HL-60/S4 treated with phorbol 12-myristate 13-acetate at 8.2 ng/mL for 4 days and 3 days (cell line): ENCODE results near the gene DLX4.

Source experiments
- in situ Hi-C: fragments of 300-500 bp; cut with MboI; formaldehyde crosslinking; loops from 2 replicates; pipeline ENCODE4 v1.15.0; 2022; ENCODE audit warnings: low sequenced_read_pairs

Gene DLX4

GRCh38 chr17:49997773-49998703, 29.0 kb downstream of the DLX4 start:
- in situ Hi-C loops: no loop called here

- in situ Hi-C loops: no loop called here
Measured at GRCh38 chr17:49998836-49999511, 30.0 kb downstream of the DLX4 start.

- in situ Hi-C loops: no loop called here
Measured at GRCh38 chr17:50003911-50004310, 34.9 kb downstream of the DLX4 start.

GRCh38 chr17:50009282-50009681, 40.3 kb downstream of the DLX4 start:
- in situ Hi-C loops: no loop called here

GRCh38 chr17:50013079-50013478, 44.1 kb downstream of the DLX4 start:
- in situ Hi-C loops: loop anchor here (10.0 kb wide), 1 partner anchor 438 kb away; the partner anchor contains the start of gene NXPH3

GRCh38 chr17:50014471-50015088, 45.6 kb downstream of the DLX4 start:
- in situ Hi-C loops: loop anchor here (10.0 kb wide), 1 partner anchor 440 kb away; the partner anchor contains the start of gene NXPH3

- in situ Hi-C loops: loop anchor here (10.0 kb wide), 1 partner anchor 440 kb away; the partner anchor contains the start of gene NXPH3
Measured at GRCh38 chr17:50015146-50015545, 46.2 kb downstream of the DLX4 start.

GRCh38 chr17:50018909-50019308, 49.9 kb downstream of the DLX4 start:
- in situ Hi-C loops: loop anchor here (10.0 kb wide), 1 partner anchor 444 kb away; the partner anchor contains the start of gene NXPH3

- in situ Hi-C loops: loop anchor here (10.0 kb wide), 1 partner anchor 64 kb away; no protein-coding TSS in a partner anchor
Measured at GRCh38 chr17:50020841-50021599, 52.0 kb downstream of the DLX4 start.

GRCh38 chr17:50021681-50022370, 52.8 kb downstream of the DLX4 start:
- in situ Hi-C loops: loop anchor here (10.0 kb wide), 1 partner anchor 63 kb away; no protein-coding TSS in a partner anchor

- in situ Hi-C loops: loop anchor here (10.0 kb wide), 1 partner anchor 62 kb away; no protein-coding TSS in a partner anchor
Measured at GRCh38 chr17:50022463-50023130, 53.6 kb downstream of the DLX4 start.

GRCh38 chr17:50023520-50023919, 54.5 kb downstream of the DLX4 start:
- in situ Hi-C loops: loop anchor here (10.0 kb wide), 1 partner anchor 61 kb away; no protein-coding TSS in a partner anchor
